Endodermal cell (in vitro differentiated cells): Measurements from ENCODE around the gene POU2F3. TPM values are rescaled to one million over a fixed set of nuclear protein-coding genes. Genes with fewer than 3 reads are reported as not detected.

Source experiments
- DNase-seq: peaks from one replicate; pipeline ENCODE4 v3.0.0-alpha.2; 2017
- H3K27ac ChIP-seq: 2 replicates; pipeline ENCODE4 v1.5.1; 2013; ENCODE audit warnings: mild to moderate bottlenecking, low read depth, low read length, moderate library complexity
- H3K27me3 ChIP-seq: 2 replicates; pipeline ENCODE4 v1.6.1; 2013; ENCODE audit warnings: mild to moderate bottlenecking, low read length, moderate library complexity; ENCODE audit not compliant: insufficient read depth, control insufficient read depth, poor library complexity, severe bottlenecking
- H3K36me3 ChIP-seq: 2 replicates; pipeline ENCODE4 v1.7.0; 2013; ENCODE audit warnings: mild to moderate bottlenecking, low read length, moderate library complexity; ENCODE audit not compliant: control insufficient read depth, insufficient read depth
- H3K4me1 ChIP-seq: one replicate; pipeline ENCODE4 v1.7.0; 2013; ENCODE audit warnings: low read length; ENCODE audit not compliant: control insufficient read depth, insufficient read depth
- H3K4me3 ChIP-seq: 2 replicates; pipeline ENCODE4 v1.5.1; 2013; ENCODE audit warnings: mild to moderate bottlenecking, low read length, moderate library complexity
- H3K9ac ChIP-seq: 2 replicates; pipeline ENCODE4 v1.6.1; 2013; ENCODE audit warnings: mild to moderate bottlenecking, low read length, moderate library complexity; ENCODE audit not compliant: poor library complexity, severe bottlenecking; ENCODE audit errors: extremely low read depth
- H3K9me3 ChIP-seq: 2 replicates; pipeline ENCODE4 v1.6.1; 2013; ENCODE audit warnings: mild to moderate bottlenecking, low read length, moderate library complexity; ENCODE audit not compliant: control insufficient read depth
- H3K27ac Mint-ChIP-seq: 2 replicates; pipeline ENCODE4 v1.8.0; 2020; ENCODE audit warnings: mixed read lengths
- H3K27me3 Mint-ChIP-seq: 2 replicates; pipeline ENCODE4 v1.8.0; 2021; ENCODE audit warnings: mild to moderate bottlenecking, mixed read lengths; ENCODE audit not compliant: insufficient read depth
- H3K36me3 Mint-ChIP-seq: 2 replicates; pipeline ENCODE4 v1.8.0; 2020; ENCODE audit warnings: low read depth, mixed read lengths
- H3K4me1 Mint-ChIP-seq: 2 replicates; pipeline ENCODE4 v1.8.0; 2020; ENCODE audit warnings: mixed read lengths
- H3K4me3 Mint-ChIP-seq: 2 replicates; pipeline ENCODE4 v1.8.0; 2020; ENCODE audit warnings: mild to moderate bottlenecking, moderate library complexity, mixed read lengths
- H3K9me3 Mint-ChIP-seq: 2 replicates; pipeline ENCODE4 v1.8.0; 2020; ENCODE audit warnings: mild to moderate bottlenecking, mixed read lengths
- WGBS, 2 experiments: methylation state at CpG; one replicate each; pipeline versions ENCODE4 v1.1.5 to v1.1.7; 2013; ENCODE audit warnings: missing lambda C conversion rate in 2 of 2, mixed read lengths in 1 of 2; ENCODE audit not compliant: insufficient coverage in 1 of 2, insufficient read length in 1 of 2; 5-methylcytosine and 5-hydroxymethylcytosine counted together
- total RNA-seq, 2 donors: library from RNA; stranded (reverse); fragmentation: NEBNext Ultra II Directional in 1 of 2; extraction: Animal tissue kit (Norgen Biotek cat#: 25700) in 1 of 2; gene quantifications; 2 replicates in 1 of 2; 3 replicates in 1 of 2; pipeline ENCODE4 v1.2.1, GENCODE V29; 2021
- TF ChIP-seq, protein P1 (sequence below): fragments of 200-600 bp; sonication (generic); conservative IDR thresholded peaks from 2 replicates; pipeline ENCODE4 v1.5.0; 2021; ENCODE audit warnings: antibody characterized with exemption, mild to moderate bottlenecking

The POU2F3 gene
- total RNA-seq, 2 donors from 2014 or later, result 0.46 TPM; not detected in 1

DNA sequence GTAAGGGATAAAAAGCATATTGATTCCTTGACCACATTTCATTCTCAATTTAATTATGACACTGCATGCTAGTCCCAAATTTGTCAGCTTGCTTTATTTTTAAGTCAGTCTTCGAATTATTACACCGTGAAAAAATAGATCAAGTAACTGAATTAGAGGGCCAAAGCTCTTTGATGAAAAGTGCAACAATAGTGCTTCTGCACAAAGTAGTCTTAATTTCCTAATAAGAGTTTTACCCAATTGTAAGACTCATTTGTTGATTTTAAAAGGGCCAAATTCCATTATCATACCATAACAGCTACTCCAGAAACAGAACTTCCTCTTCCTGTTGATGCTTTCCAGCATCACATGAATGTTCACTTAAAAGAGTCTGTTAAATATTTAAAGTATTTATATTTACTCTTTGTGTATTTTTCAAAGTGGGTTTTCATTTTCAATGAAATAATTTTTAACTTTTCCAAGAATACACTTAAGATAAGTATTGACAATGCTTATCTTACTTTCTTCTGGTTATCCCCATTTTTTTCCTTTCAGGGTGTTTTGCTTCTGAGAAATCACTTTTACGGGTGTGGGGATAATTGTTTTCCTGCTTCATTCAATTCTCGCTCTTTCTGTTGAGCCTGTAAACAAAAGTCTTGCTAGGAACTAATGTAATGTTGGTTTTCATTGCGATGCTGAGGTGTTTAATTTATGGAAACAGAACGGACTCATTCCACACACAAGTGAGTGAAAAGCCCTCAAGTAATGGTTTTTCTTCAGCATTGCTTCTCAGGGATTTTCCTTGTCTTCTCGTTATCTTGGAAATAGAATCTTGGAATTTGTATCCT lies 98.4 kb downstream of the POU2F3 start:
- Mint-ChIP-seq H3K4me1 (peaks cover 39% of the 10 kb centered on the region), H3K36me3 (no peaks in the 10 kb centered on the region), H3K9me3 (no peaks in the 10 kb centered on the region), H3K4me3 (peak overlapping the region; percentile 99), H3K27ac (no peak overlapping the region), H3K27me3 (no peaks in the 10 kb centered on the region)
- Histone ChIP-seq H3K36me3 (no peaks in the 10 kb centered on the region), H3K4me1 (peaks cover 10% of the 10 kb centered on the region), H3K4me3 (peak overlapping the region; percentile 89), H3K27ac (no peak overlapping the region), H3K9me3 (no peaks in the 10 kb centered on the region), H3K27me3 (no peaks in the 10 kb centered on the region), H3K9ac (peak overlapping the region; percentile 67)
- DNase-seq, result no peak
- 53 to 56% methylated on average over 2 to 7 of the region's 7 CpGs for WGBS, 2 experiments
- TF ChIP-seq, protein P1, sequence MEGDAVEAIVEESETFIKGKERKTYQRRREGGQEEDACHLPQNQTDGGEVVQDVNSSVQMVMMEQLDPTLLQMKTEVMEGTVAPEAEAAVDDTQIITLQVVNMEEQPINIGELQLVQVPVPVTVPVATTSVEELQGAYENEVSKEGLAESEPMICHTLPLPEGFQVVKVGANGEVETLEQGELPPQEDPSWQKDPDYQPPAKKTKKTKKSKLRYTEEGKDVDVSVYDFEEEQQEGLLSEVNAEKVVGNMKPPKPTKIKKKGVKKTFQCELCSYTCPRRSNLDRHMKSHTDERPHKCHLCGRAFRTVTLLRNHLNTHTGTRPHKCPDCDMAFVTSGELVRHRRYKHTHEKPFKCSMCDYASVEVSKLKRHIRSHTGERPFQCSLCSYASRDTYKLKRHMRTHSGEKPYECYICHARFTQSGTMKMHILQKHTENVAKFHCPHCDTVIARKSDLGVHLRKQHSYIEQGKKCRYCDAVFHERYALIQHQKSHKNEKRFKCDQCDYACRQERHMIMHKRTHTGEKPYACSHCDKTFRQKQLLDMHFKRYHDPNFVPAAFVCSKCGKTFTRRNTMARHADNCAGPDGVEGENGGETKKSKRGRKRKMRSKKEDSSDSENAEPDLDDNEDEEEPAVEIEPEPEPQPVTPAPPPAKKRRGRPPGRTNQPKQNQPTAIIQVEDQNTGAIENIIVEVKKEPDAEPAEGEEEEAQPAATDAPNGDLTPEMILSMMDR, result no peak

DNA sequence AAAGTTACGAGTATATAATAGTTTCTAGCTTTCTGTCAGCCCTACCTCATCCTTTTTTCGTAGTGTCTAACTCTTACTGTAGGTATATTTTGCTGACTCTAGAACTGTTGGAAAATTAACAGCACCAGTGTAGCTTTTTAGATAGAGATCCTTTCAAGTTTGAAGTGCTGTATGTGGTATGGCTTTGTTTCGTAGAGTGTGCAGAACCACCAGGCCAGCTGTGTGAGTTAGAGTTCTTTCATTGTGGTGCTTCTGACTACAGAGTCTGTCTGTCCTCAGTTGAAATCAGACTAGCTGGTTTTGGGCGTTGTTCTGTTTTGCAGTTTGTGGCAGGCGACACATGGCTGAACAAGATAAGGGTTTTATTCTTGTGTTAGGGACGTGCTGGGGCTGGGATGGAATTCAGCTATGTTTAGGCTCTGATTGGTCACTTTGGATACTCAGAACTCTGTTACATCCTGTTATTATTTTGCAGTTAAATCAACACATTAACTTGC lies 99.5 kb downstream of the POU2F3 start:
- Histone ChIP-seq H3K4me3 (peak overlapping the region; percentile 89), H3K27me3 (no peaks in the 10 kb centered on the region), H3K9ac (peak overlapping the region; percentile 40), H3K27ac (no peak overlapping the region), H3K4me1 (peaks cover 10% of the 10 kb centered on the region), H3K36me3 (no peaks in the 10 kb centered on the region), H3K9me3 (no peaks in the 10 kb centered on the region)
- Mint-ChIP-seq H3K9me3 (no peaks in the 10 kb centered on the region), H3K27me3 (no peaks in the 10 kb centered on the region), H3K27ac (peak overlapping the region; percentile 50), H3K4me3 (peak overlapping the region; percentile 99), H3K4me1 (peaks cover 41% of the 10 kb centered on the region), H3K36me3 (no peaks in the 10 kb centered on the region)
- 71 to 81% methylated on average over 3 to 6 of the region's 6 CpGs for WGBS, 2 experiments
- TF ChIP-seq, protein P1, result no peak
- DNase-seq, result no peak

DNA sequence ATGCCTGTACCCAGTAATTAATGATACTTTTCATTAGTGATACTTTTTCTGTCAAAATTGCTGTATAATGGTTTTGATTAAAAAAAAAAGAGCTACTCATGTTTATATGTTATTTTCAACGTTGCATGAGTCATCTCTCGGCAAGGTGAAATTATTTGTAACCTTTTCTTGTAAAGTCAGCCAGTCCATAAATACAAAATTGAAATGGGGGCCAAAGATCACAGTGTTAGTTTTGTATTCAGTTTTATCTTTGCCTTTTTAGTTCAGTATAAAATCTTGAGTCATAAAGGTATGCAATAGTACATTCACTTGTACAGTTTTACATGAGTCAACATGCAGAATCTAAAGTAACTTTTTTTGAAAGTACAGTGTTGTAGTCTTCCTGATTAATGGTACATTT lies 100.6 kb downstream of the POU2F3 start:
- H3K27ac Mint-ChIP-seq, result no peak overlapping the region
- no peaks in the 10 kb centered on the region for H3K36me3 Mint-ChIP-seq
- H3K27ac ChIP-seq, result no peak overlapping the region
- no peaks in the 10 kb centered on the region for H3K9me3 ChIP-seq
- H3K4me3 Mint-ChIP-seq, result no peak overlapping the region
- 80 to 93% methylated on average over 1 to 2 of the region's 2 CpGs for WGBS, 2 experiments
- H3K27me3 Mint-ChIP-seq, result no peaks in the 10 kb centered on the region
- H3K36me3 ChIP-seq, result no peaks in the 10 kb centered on the region
- no peak for DNase-seq
- no peaks in the 10 kb centered on the region for H3K27me3 ChIP-seq
- no peak overlapping the region for H3K9ac ChIP-seq
- TF ChIP-seq, protein P1, result no peak
- peaks cover 45% of the 10 kb centered on the region for H3K4me1 Mint-ChIP-seq
- peak overlapping the region; percentile 89 for H3K4me3 ChIP-seq
- H3K4me1 ChIP-seq, result peaks cover 5% of the 10 kb centered on the region
- H3K9me3 Mint-ChIP-seq, result no peaks in the 10 kb centered on the region
